Neutrophil (primary cell): Measurements from ENCODE around the gene ZBTB21.

Experiments
- H3K27ac ChIP-seq: fragments of 200-600 bp; sonication (generic); 2 replicates; pipeline ENCODE4 v1.5.1; 2016; ENCODE audit warnings: mild to moderate bottlenecking, moderate library complexity
- H3K27me3 ChIP-seq: fragments of 200-600 bp; sonication (generic); 2 replicates; pipeline ENCODE4 v1.6.0; 2016; ENCODE audit warnings: mild to moderate bottlenecking
- H3K36me3 ChIP-seq: fragments of 200-600 bp; sonication (generic); 2 replicates; pipeline ENCODE4 v1.5.1; 2017
- H3K4me1 ChIP-seq, 2 experiments: fragments of 200-600 bp in 1 of 2; sonication (generic) in 1 of 2; 1 replicate in 1 of 2; 2 replicates in 1 of 2; pipeline versions ENCODE4 v1.5.1 to v1.6.1; 2013 to 2016; ENCODE audit warnings: low read depth in 1 of 2, low read length in 1 of 2, mild to moderate bottlenecking in 1 of 2, moderate library complexity in 1 of 2; ENCODE audit not compliant: control insufficient read depth in 1 of 2, insufficient read depth in 1 of 2
- H3K4me3 ChIP-seq, 2 experiments: fragments of 200-600 bp in 1 of 2; sonication (generic) in 1 of 2; 1 replicate in 1 of 2; 2 replicates in 1 of 2; pipeline ENCODE4 v1.5.1; 2013 to 2016; ENCODE audit warnings: low read depth in 1 of 2, low read length in 1 of 2, mild to moderate bottlenecking in 1 of 2, moderate library complexity in 1 of 2
- H3K9me3 ChIP-seq: fragments of 200-600 bp; sonication (generic); 2 replicates; pipeline ENCODE4 v1.5.1; 2016
- CTCF ChIP-seq: fragments of 200-600 bp; sonication (generic); IDR thresholded peaks from 2 replicates; pipeline ENCODE4 v1.5.1; 2016; ENCODE audit warnings: antibody characterized with exemption

ZBTB21 gene

GRCh38 chr21:42022906-42023305 is 12.7 kb upstream of the ZBTB21 start:
- Histone ChIP-seq H3K4me3 (no peak overlapping the region), H3K27me3 (no peaks in the 10 kb centered on the region), H3K4me1 (no peaks in the 10 kb centered on the region), H3K9me3 (no peaks in the 10 kb centered on the region), H3K27ac (no peak overlapping the region), H3K36me3 (no peaks in the 10 kb centered on the region)
- TF ChIP-seq CTCF: no peak

DNA sequence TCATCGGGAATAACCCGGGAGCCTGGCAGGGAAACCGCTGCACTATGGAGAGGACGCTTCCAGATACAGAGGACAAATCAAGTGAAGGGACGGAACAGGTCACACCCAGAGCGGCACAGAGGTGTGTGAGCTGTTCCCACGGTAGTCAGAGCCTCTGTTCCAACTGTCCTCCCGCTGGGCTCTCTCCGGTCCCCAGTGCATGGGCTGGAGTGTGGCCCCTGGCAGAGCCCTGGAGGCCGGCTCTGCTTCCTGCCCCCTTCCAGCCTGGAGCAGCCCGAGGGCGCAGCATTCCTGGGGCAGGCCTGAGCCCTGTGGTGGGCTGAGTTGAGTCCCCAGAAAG is 11.9 kb upstream of the ZBTB21 start:
- Histone ChIP-seq H3K36me3 (no peaks in the 10 kb centered on the region), H3K27me3 (no peaks in the 10 kb centered on the region), H3K27ac (no peak overlapping the region), H3K9me3 (no peaks in the 10 kb centered on the region), H3K4me1 (no peaks in the 10 kb centered on the region), H3K4me3 (no peak overlapping the region)
- no peak for TF ChIP-seq CTCF

GRCh38 chr21:42021371-42022090 is 11.4 kb upstream of the ZBTB21 start:
- H3K9me3 ChIP-seq: no peaks in the 10 kb centered on the region

DNA sequence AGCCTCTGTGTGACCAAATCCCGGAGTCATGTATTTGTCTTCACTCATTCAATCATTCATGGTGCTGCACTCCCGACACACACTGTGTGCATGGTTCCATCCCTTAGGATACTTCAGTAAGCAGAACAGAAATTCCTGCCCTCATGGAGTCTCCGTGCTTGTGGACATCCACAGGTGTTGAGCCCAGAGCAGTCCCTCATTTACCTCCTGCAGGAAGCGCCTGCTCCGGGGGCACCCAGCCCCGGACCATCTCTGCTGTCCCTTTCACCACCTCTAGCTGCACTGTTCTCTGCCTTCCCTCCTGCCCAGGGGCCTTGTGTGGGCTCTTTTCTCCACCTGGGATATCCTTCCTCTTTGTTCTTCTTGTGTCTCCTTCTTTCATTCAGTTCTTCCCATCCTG is 9.5 kb upstream of the ZBTB21 start:
- H3K27ac ChIP-seq: no peak overlapping the region

More at GRCh38 chr21:42021371-42022090, 11.4 kb upstream of the ZBTB21 start:
- Histone ChIP-seq H3K27me3 (no peaks in the 10 kb centered on the region), H3K4me3 (no peak overlapping the region), H3K36me3 (no peaks in the 10 kb centered on the region), H3K27ac (no peak overlapping the region), H3K4me1 (no peaks in the 10 kb centered on the region)
- no peak for TF ChIP-seq CTCF

DNA sequence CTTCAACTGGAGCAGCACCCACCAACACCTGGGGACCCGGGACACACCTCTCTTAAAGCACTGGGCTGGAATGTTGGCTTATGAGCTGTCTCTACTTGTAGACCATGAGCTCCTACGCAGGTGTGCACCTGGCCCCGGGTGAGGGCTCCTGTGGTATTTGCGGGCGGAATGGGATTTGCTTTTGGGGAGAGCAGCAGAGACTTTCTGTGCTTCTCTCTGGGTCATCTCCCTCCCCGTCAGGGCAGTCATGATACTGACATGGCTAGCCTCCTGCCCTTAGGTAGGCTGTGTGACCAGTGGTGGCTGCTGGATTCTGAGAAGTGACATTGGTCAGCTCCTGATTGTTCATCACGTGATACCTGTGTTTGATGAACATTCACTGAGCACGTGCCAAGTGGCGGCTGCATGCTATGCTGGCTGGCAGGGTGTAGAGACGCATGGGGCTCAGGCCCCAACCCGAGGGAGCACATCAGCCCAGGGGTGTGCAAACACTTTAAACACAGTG is 9.0 kb upstream of the ZBTB21 start:
- TF ChIP-seq CTCF: no peak
- Histone ChIP-seq H3K4me1 (no peaks in the 10 kb centered on the region), H3K36me3 (no peaks in the 10 kb centered on the region), H3K27me3 (no peaks in the 10 kb centered on the region), H3K9me3 (no peaks in the 10 kb centered on the region), H3K27ac (no peak overlapping the region), H3K4me3 (no peak overlapping the region)

More for the DNA sequence above, 9.5 kb upstream of the ZBTB21 start:
- H3K36me3 ChIP-seq: no peaks in the 10 kb centered on the region
- H3K27me3 ChIP-seq: no peaks in the 10 kb centered on the region
- H3K4me3 ChIP-seq: no peak overlapping the region
- H3K4me1 ChIP-seq: no peaks in the 10 kb centered on the region
- H3K9me3 ChIP-seq: no peaks in the 10 kb centered on the region
- no peak for TF ChIP-seq CTCF
